ENCODE measurements around the gene SNRNP70.

- TF ChIP-seq CTCF (conservative IDR thresholded peaks at IDR 0.05; ENCODE audit: low read depth in 2 of 2) (no peak), JUNB (IDR thresholded peaks at IDR 0.05; ENCODE audit: unreplicated experiment) (no peak), REST (IDR thresholded peaks at IDR 0.05; ENCODE audit: unreplicated experiment) (no peak), POLR2AphosphoS5 (IDR thresholded peaks at IDR 0.05; ENCODE audit: low read depth) (no peak), STAT1 (IDR thresholded peaks at IDR 0.05; ENCODE audit: unreplicated experiment) (no peak), EZH2 (IDR thresholded peaks at IDR 0.05; ENCODE audit: low read depth, unreplicated experiment) (no peak)
Measured at GRCh38 chr19:49094505-49095482, 9.5 kb downstream of the SNRNP70 start.

Measured in GM23338 (cell line).